PFSK-1 (cell line): ENCODE data around the gene CNNM4. TPM values are rescaled to one million over a fixed set of nuclear protein-coding genes. Genes with fewer than 3 reads are reported as not detected.

Source experiments
- FOXP2 ChIP-seq: optimal IDR thresholded peaks from 2 replicates; pipeline ENCODE3; 2011; ENCODE audit warnings: borderline replicate concordance, control low read depth, inconsistent platforms; ENCODE audit not compliant: insufficient read depth; ENCODE audit errors: extremely low read length, extremely low read depth
- POLR2AphosphoS5 ChIP-seq: IDR thresholded peaks from 2 replicates; pipeline ENCODE4 v1.6.1; 2012; ENCODE audit warnings: low read depth, mild to moderate bottlenecking, control low read depth, low read length, moderate library complexity
- SIN3A ChIP-seq: IDR thresholded peaks from 2 replicates; pipeline ENCODE4 v1.6.1; 2012; ENCODE audit warnings: mild to moderate bottlenecking, low read length, moderate library complexity, borderline replicate concordance; ENCODE audit not compliant: insufficient read depth
- TAF1 ChIP-seq: IDR thresholded peaks from 2 replicates; pipeline ENCODE4 v1.6.1; 2012; ENCODE audit warnings: low read length, control low read depth, borderline replicate concordance; ENCODE audit not compliant: insufficient read depth
- polyA plus RNA-seq: library from polyadenylated mRNA; unstranded; fragments of >200 nt; gene quantifications from one replicate; pipeline ENCODE4 v1.2.1, GENCODE V29; 2012; ENCODE audit warnings: low read depth, missing spikeins; ENCODE audit not compliant: insufficient read length
- TF ChIP-seq, protein P1 (sequence below), 2 experiments: IDR thresholded peaks; 2 replicates each; pipeline versions ENCODE4 v1.6.1 to v1.8.0; 2011 to 2012; ENCODE audit warnings: low read depth in 2 of 2, low read length in 2 of 2, control low read depth in 1 of 2, inconsistent platforms in 1 of 2, mild to moderate bottlenecking in 1 of 2, moderate library complexity in 1 of 2; ENCODE audit not compliant: insufficient read depth in 1 of 2

Gene CNNM4
- polyA plus RNA-seq, result 11.6 TPM

GRCh38 chr2:96760036-96760985 is at the start of gene CNNM4:
CNNM4 (plus strand) TSS chr2:96760902; CDS start chr2:96761000, 98 bp downstream.
- TF ChIP-seq SIN3A (no peak), FOXP2 (no peak), POLR2AphosphoS5 (peak; percentile 42; the same call in 1 of the 2 replicates), TAF1 (peak; percentile 79; the same call in 1 of the 2 replicates)
- TF ChIP-seq, protein P1, sequence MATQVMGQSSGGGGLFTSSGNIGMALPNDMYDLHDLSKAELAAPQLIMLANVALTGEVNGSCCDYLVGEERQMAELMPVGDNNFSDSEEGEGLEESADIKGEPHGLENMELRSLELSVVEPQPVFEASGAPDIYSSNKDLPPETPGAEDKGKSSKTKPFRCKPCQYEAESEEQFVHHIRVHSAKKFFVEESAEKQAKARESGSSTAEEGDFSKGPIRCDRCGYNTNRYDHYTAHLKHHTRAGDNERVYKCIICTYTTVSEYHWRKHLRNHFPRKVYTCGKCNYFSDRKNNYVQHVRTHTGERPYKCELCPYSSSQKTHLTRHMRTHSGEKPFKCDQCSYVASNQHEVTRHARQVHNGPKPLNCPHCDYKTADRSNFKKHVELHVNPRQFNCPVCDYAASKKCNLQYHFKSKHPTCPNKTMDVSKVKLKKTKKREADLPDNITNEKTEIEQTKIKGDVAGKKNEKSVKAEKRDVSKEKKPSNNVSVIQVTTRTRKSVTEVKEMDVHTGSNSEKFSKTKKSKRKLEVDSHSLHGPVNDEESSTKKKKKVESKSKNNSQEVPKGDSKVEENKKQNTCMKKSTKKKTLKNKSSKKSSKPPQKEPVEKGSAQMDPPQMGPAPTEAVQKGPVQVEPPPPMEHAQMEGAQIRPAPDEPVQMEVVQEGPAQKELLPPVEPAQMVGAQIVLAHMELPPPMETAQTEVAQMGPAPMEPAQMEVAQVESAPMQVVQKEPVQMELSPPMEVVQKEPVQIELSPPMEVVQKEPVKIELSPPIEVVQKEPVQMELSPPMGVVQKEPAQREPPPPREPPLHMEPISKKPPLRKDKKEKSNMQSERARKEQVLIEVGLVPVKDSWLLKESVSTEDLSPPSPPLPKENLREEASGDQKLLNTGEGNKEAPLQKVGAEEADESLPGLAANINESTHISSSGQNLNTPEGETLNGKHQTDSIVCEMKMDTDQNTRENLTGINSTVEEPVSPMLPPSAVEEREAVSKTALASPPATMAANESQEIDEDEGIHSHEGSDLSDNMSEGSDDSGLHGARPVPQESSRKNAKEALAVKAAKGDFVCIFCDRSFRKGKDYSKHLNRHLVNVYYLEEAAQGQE (IDR thresholded peaks at IDR 0.05; ENCODE audit: insufficient read depth in 1 of 2, low read depth in 2 of 2, low read length in 2 of 2), result no peak

- TF ChIP-seq FOXP2 (no peak), POLR2AphosphoS5 (no peak), SIN3A (no peak), TAF1 (no peak)
- TF ChIP-seq, protein P1 (IDR thresholded peaks at IDR 0.05; ENCODE audit: insufficient read depth in 1 of 2, low read depth in 2 of 2, low read length in 2 of 2), result no peak
These were observed 49.7 kb upstream of the CNNM4 start for GRCh38 chr2:96710985-96711384.

GRCh38 chr2:96715658-96716057 is 45.0 kb upstream of the CNNM4 start:
- no peak for TF ChIP-seq TAF1
- no peak for TF ChIP-seq FOXP2
- no peak for TF ChIP-seq POLR2AphosphoS5
- TF ChIP-seq SIN3A, result no peak
- TF ChIP-seq, protein P1 (IDR thresholded peaks at IDR 0.05; ENCODE audit: insufficient read depth in 1 of 2, low read depth in 2 of 2, low read length in 2 of 2), result no peak

DNA sequence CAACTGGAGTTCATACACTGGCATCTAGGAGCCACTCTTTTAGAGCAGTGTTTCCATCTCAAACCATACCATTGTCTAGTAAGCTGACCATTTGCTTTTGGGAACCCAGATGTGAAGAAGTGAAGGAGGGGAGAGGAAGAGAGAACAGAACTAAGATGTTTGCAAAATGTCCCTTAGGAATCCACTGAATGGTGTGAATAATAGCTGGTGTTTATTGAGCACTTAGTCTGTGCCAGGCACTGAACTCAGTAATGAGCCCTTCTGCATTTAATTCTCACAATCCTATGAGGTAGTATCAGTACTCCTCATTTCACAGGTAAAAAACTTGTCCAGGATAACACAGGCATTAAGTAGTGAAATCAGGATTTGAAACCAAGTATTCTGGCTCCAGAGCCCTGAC is 44.3 kb upstream of the CNNM4 start:
- TF ChIP-seq TAF1 (no peak), POLR2AphosphoS5 (no peak), FOXP2 (no peak), SIN3A (no peak)
- TF ChIP-seq, protein P1 (IDR thresholded peaks at IDR 0.05; ENCODE audit: insufficient read depth in 1 of 2, low read depth in 2 of 2, low read length in 2 of 2), result no peak
